HEK293 (cell line): ENCODE results near the gene EREG.

Experiments
- BCL11A ChIP-seq: fragments of 450-650 bp; formaldehyde crosslinking; IDR thresholded peaks from 2 replicates; pipeline ENCODE4 v1.5.1; 2016; ENCODE audit warnings: low read depth, missing biosample characterization, missing genetic modification characterization
- CTCF ChIP-seq: fragments of 450-650 bp; formaldehyde crosslinking; IDR thresholded peaks from 2 replicates; pipeline ENCODE4 v1.5.1; 2016; ENCODE audit warnings: missing biosample characterization, missing genetic modification characterization
- REST ChIP-seq: fragments of 450-650 bp; formaldehyde crosslinking; IDR thresholded peaks from 2 replicates; pipeline ENCODE4 v1.5.1; 2016; ENCODE audit warnings: missing biosample characterization, missing genetic modification characterization
- ZBTB11 ChIP-seq: fragments of 450-650 bp; formaldehyde crosslinking; conservative IDR thresholded peaks from 2 replicates; pipeline ENCODE4 v1.5.1; 2016; ENCODE audit warnings: low read depth, missing biosample characterization, missing genetic modification characterization
- ZNF133 ChIP-seq: fragments of 450-650 bp; formaldehyde crosslinking; IDR thresholded peaks from 2 replicates; pipeline ENCODE4 v1.5.1; 2016; ENCODE audit warnings: missing biosample characterization, missing genetic modification characterization
- ZNF26 ChIP-seq: fragments of 450-650 bp; formaldehyde crosslinking; IDR thresholded peaks from 2 replicates; pipeline ENCODE4 v1.5.1; 2016; ENCODE audit warnings: missing biosample characterization, missing genetic modification characterization
- ZNF449 ChIP-seq: fragments of 450-650 bp; formaldehyde crosslinking; IDR thresholded peaks from 2 replicates; pipeline ENCODE4 v1.5.1; 2017; ENCODE audit warnings: missing biosample characterization, mild to moderate bottlenecking, missing genetic modification characterization, moderate library complexity
- ZNF596 ChIP-seq: fragments of 450-650 bp; IDR thresholded peaks from 2 replicates; pipeline ENCODE4 v1.5.0; 2018; ENCODE audit warnings: missing biosample characterization, mild to moderate bottlenecking, missing genetic modification characterization, moderate library complexity
- ZSCAN16 ChIP-seq: fragments of 450-650 bp; formaldehyde crosslinking; IDR thresholded peaks from 2 replicates; pipeline ENCODE4 v1.5.1; 2016; ENCODE audit warnings: missing biosample characterization, missing genetic modification characterization

- TF ChIP-seq ZNF26 (no peak), CTCF (tag by site-specific recombination) (no peak), ZSCAN16 (tag by site-specific recombination) (no peak), ZBTB11 (no peak), ZNF133 (no peak), ZNF449 (tag by site-specific recombination) (no peak), ZNF596 (tag by site-specific recombination) (no peak), BCL11A (no peak), REST (tag by site-specific recombination) (no peak)
Observed at GRCh38 chr4:74361671-74362070, 3.3 kb upstream of the EREG start.
